Testis (tissue), 3 donors: Measurements from ENCODE around the gene TNFRSF17. TPM values are rescaled to one million over a fixed set of nuclear protein-coding genes. Genes with fewer than 3 reads are reported as not detected.

Source experiments
- DNase-seq: peaks from one replicate; pipeline ENCODE4 v3.0.0-alpha.2; 2019
- H3K27ac ChIP-seq, 2 donors: fragments of 200-600 bp; sonication (generic); one replicate each; pipeline ENCODE4 v1.5.1; 2019
- H3K27me3 ChIP-seq: fragments of 200-600 bp; sonication (generic); one replicate; pipeline ENCODE4 v1.5.1; 2019
- H3K36me3 ChIP-seq: fragments of 200-600 bp; sonication (generic); one replicate; pipeline ENCODE4 v1.5.1; 2017; ENCODE audit warnings: low read depth; ENCODE audit errors: missing control alignments
- H3K4me1 ChIP-seq: fragments of 200-600 bp; sonication (generic); one replicate; pipeline ENCODE4 v1.5.1; 2019
- H3K4me3 ChIP-seq, 2 donors: fragments of 200-600 bp; sonication (generic); one replicate each; pipeline ENCODE4 v1.5.1; 2017 to 2019
- H3K9me3 ChIP-seq: fragments of 200-600 bp; sonication (generic); one replicate; pipeline ENCODE4 v1.5.1; 2017
- CTCF ChIP-seq, 3 experiments: fragments of 450-650 bp in 2 of 3; fragments of 200-600 bp in 1 of 3; sonication (generic) in 1 of 3; IDR thresholded peaks; one replicate each; pipeline ENCODE4 v1.5.1; 2016 to 2019; ENCODE audit warnings: antibody characterized with exemption in 3 of 3, mild to moderate bottlenecking in 2 of 3, moderate library complexity in 1 of 3
- POLR2A ChIP-seq: fragments of 450-650 bp; IDR thresholded peaks from one replicate; pipeline ENCODE4 v1.6.1; 2017; ENCODE audit warnings: antibody characterized with exemption, mild to moderate bottlenecking, moderate library complexity
- WGBS, 2 donors: methylation state at CpG; one replicate each; pipeline ENCODE4 v1.1.5; 2018; 5-methylcytosine and 5-hydroxymethylcytosine counted together
- intact Hi-C: fragments of 100-400 bp; cut with DNase I; formaldehyde crosslinking; loops from one replicate; pipeline ENCODE4 v1.15.1; 2023; ENCODE audit warnings: low total_unique reads
- polyA plus RNA-seq: library from polyadenylated mRNA; stranded (reverse); fragments of 350-450 nt; fragmentation: Illumina TruSeq; extraction: RNeasy Lipid Tissue Mini Kit (QIAGEN cat#74804); gene quantifications from one replicate; pipeline ENCODE4 v1.2.3, GENCODE V29; 2014; ENCODE audit warnings: low read depth, low replicate concordance; ENCODE audit not compliant: insufficient read depth
- total RNA-seq, 2 donors: library from RNA; depleted of rRNA; stranded (reverse); fragments of >200 nt; gene quantifications; one replicate each; pipeline ENCODE4 v1.2.3, GENCODE V29; 2016

Gene TNFRSF17
- total and polyA plus RNA-seq, 3 donors from 2014 or later = 3.2 to 5.2 (median 4.3) TPM

GRCh38 chr16:11988258-11988978 lies 23.4 kb downstream of the TNFRSF17 start:
- Histone ChIP-seq H3K4me1 (no peaks in the 10 kb centered on the region), H3K27ac (no peak overlapping the region), H3K9me3 (no peaks in the 10 kb centered on the region), H3K4me3 (no peak overlapping the region), H3K36me3 (no peaks in the 10 kb centered on the region), H3K27me3 (no peaks in the 10 kb centered on the region)
- intact Hi-C loops = no loop called here
- 73 to 89% methylated on average over 5 of the region's 5 CpGs for WGBS, 2 donors
- TF ChIP-seq CTCF (IDR thresholded peaks at IDR 0.05) (no peak), POLR2A (no peak)
- no peak for DNase-seq

- Histone ChIP-seq H3K27me3 (no peaks in the 10 kb centered on the region), H3K4me1 (no peaks in the 10 kb centered on the region), H3K9me3 (no peaks in the 10 kb centered on the region), H3K27ac (no peak overlapping the region), H3K36me3 (no peaks in the 10 kb centered on the region), H3K4me3 (no peak overlapping the region)
- TF ChIP-seq POLR2A = no peak
- TF ChIP-seq CTCF (IDR thresholded peaks at IDR 0.05) = no peak
- WGBS, 2 donors = 88 to 93% methylated on average over 11 of the region's 11 CpGs
- intact Hi-C loops = no loop called here
- no peak for DNase-seq
Observed at GRCh38 chr16:11990702-11991390, 25.8 kb downstream of the TNFRSF17 start.

- Histone ChIP-seq H3K27ac (no peak overlapping the region), H3K9me3 (no peaks in the 10 kb centered on the region), H3K27me3 (no peaks in the 10 kb centered on the region), H3K4me3 (no peak overlapping the region), H3K4me1 (no peaks in the 10 kb centered on the region), H3K36me3 (no peaks in the 10 kb centered on the region)
- intact Hi-C loops = no loop called here
- WGBS, 2 donors = 90 to 97% methylated on average over 3 of the region's 3 CpGs
- TF ChIP-seq CTCF (IDR thresholded peaks at IDR 0.05) = no peak
- no peak for TF ChIP-seq POLR2A
- no peak for DNase-seq
Observed at GRCh38 chr16:11992008-11992584, 27.1 kb downstream of the TNFRSF17 start.

GRCh38 chr16:11992586-11993524 lies 27.8 kb downstream of the TNFRSF17 start:
- 95 to 96% methylated on average over 16 of the region's 16 CpGs for WGBS, 2 donors
- H3K36me3 ChIP-seq = no peaks in the 10 kb centered on the region
- no peak for DNase-seq
- TF ChIP-seq POLR2A (no peak), CTCF (IDR thresholded peaks at IDR 0.05) (no peak)
- no peaks in the 10 kb centered on the region for H3K27me3 ChIP-seq
- no peaks in the 10 kb centered on the region for H3K9me3 ChIP-seq
- H3K27ac ChIP-seq = no peak overlapping the region
- H3K4me1 ChIP-seq = no peaks in the 10 kb centered on the region
- no peak overlapping the region for H3K4me3 ChIP-seq
- intact Hi-C loops = no loop called here
